MM.1S (cell line): ENCODE measurements around the gene SLC25A19.

ENCODE experiments used
- EZH2 ChIP-seq: fragments of 300-600 bp; sonication (generic); optimal IDR thresholded peaks from 2 replicates; pipeline ENCODE3; 2017; ENCODE audit warnings: low read depth, mild to moderate bottlenecking, antibody characterized with exemption, low read length, mixed read lengths
- EZH2phosphoT487 ChIP-seq: fragments of 300-600 bp; sonication (generic); IDR thresholded peaks from 2 replicates; pipeline ENCODE4 v1.6.1; 2018; ENCODE audit warnings: antibody characterized with exemption, low read length
- TF ChIP-seq, protein P1 (sequence below): fragments of 300-600 bp; sonication (generic); IDR thresholded peaks from 2 replicates; pipeline ENCODE4 v1.5.1; 2016; ENCODE audit warnings: antibody characterized with exemption, low read length, mixed read lengths

- TF ChIP-seq, protein P1, sequence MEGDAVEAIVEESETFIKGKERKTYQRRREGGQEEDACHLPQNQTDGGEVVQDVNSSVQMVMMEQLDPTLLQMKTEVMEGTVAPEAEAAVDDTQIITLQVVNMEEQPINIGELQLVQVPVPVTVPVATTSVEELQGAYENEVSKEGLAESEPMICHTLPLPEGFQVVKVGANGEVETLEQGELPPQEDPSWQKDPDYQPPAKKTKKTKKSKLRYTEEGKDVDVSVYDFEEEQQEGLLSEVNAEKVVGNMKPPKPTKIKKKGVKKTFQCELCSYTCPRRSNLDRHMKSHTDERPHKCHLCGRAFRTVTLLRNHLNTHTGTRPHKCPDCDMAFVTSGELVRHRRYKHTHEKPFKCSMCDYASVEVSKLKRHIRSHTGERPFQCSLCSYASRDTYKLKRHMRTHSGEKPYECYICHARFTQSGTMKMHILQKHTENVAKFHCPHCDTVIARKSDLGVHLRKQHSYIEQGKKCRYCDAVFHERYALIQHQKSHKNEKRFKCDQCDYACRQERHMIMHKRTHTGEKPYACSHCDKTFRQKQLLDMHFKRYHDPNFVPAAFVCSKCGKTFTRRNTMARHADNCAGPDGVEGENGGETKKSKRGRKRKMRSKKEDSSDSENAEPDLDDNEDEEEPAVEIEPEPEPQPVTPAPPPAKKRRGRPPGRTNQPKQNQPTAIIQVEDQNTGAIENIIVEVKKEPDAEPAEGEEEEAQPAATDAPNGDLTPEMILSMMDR: no peak
- TF ChIP-seq EZH2 (no peak), EZH2phosphoT487 (no peak)
These were observed 39.2 kb downstream of the SLC25A19 start for GRCh38 chr17:75250009-75250471.
